GM23248 (cell line): ENCODE data around the gene TCAIM. TPM values are rescaled to one million over a fixed set of nuclear protein-coding genes. Genes with fewer than 3 reads are reported as not detected.

Experiments used
- DNase-seq: peaks from one replicate; pipeline ENCODE4 v3.0.0-alpha.2; 2015
- H2AFZ ChIP-seq: fragments of 200-600 bp; sonication (generic); 2 replicates; pipeline ENCODE4 v1.6.1; 2016; ENCODE audit warnings: antibody characterized with exemption
- H3F3A ChIP-seq: fragments of 200-600 bp; sonication (generic); 2 replicates; pipeline ENCODE4 v1.6.1; 2016; ENCODE audit warnings: mild to moderate bottlenecking, antibody characterized with exemption, mixed run types; ENCODE audit not compliant: insufficient read depth
- H3K27ac ChIP-seq: fragments of 200-600 bp; sonication (generic); 2 replicates; pipeline ENCODE4 v1.5.1; 2016; ENCODE audit warnings: mild to moderate bottlenecking
- H3K27me3 ChIP-seq: fragments of 200-600 bp; sonication (generic); replicated peaks from 2 replicates; pipeline ENCODE4 v1.6.1; 2016; ENCODE audit warnings: mild to moderate bottlenecking; ENCODE audit not compliant: insufficient read depth
- H3K36me3 ChIP-seq: fragments of 200-600 bp; sonication (generic); 2 replicates; pipeline ENCODE4 v1.6.1; 2016; ENCODE audit warnings: low read depth, mild to moderate bottlenecking
- H3K4me1 ChIP-seq: fragments of 200-600 bp; sonication (generic); 2 replicates; pipeline ENCODE4 v1.6.1; 2016; ENCODE audit warnings: mild to moderate bottlenecking; ENCODE audit not compliant: insufficient read depth
- H3K4me2 ChIP-seq: fragments of 200-600 bp; sonication (generic); one replicate; pipeline ENCODE4 v1.6.1; 2016; ENCODE audit warnings: mild to moderate bottlenecking; ENCODE audit not compliant: unreplicated experiment
- H3K4me3 ChIP-seq: fragments of 200-600 bp; sonication (generic); 2 replicates; pipeline ENCODE4 v1.5.1; 2016; ENCODE audit warnings: mild to moderate bottlenecking
- H3K79me2 ChIP-seq: fragments of 200-600 bp; sonication (generic); 2 replicates; pipeline ENCODE4 v1.6.1; 2016; ENCODE audit warnings: mild to moderate bottlenecking; ENCODE audit not compliant: insufficient read depth
- H3K9ac ChIP-seq: fragments of 200-600 bp; sonication (generic); 2 replicates; pipeline ENCODE4 v1.6.1; 2016; ENCODE audit warnings: mild to moderate bottlenecking
- H3K9me2 ChIP-seq: fragments of 200-600 bp; sonication (generic); 2 replicates; pipeline ENCODE4 v1.6.1; 2016; ENCODE audit warnings: mixed run types, mild to moderate bottlenecking, moderate library complexity; ENCODE audit not compliant: insufficient read depth
- H3K9me3 ChIP-seq: fragments of 200-600 bp; sonication (generic); one replicate; pipeline ENCODE4 v1.6.1; 2017; ENCODE audit warnings: low read depth
- H4K20me1 ChIP-seq: fragments of 200-600 bp; sonication (generic); 2 replicates; pipeline ENCODE4 v1.6.0; 2016; ENCODE audit not compliant: insufficient read depth
- EZH2 ChIP-seq: fragments of 200-600 bp; sonication (generic); IDR thresholded peaks from 2 replicates; pipeline ENCODE4 v1.6.1; 2018; ENCODE audit warnings: antibody characterized with exemption, mild to moderate bottlenecking; ENCODE audit not compliant: insufficient read depth, poor library complexity, severe bottlenecking
- EZH2phosphoT487 ChIP-seq: fragments of 200-600 bp; sonication (generic); IDR thresholded peaks from 2 replicates; pipeline ENCODE4 v1.6.1; 2018; ENCODE audit warnings: antibody characterized with exemption, moderate library complexity, mild to moderate bottlenecking, low read depth; ENCODE audit not compliant: insufficient read depth
- WGBS, 2 experiments: methylation state at CpG; one replicate each; pipeline ENCODE4 v1.1.6; 2015 to 2017; ENCODE audit warnings: low lambda C conversion rate in 2 of 2, low coverage in 1 of 2; ENCODE audit errors: missing lambda C conversion rate in 2 of 2; 5-methylcytosine and 5-hydroxymethylcytosine counted together
- in situ Hi-C: fragments of 300-500 bp; cut with MboI; formaldehyde crosslinking; loops from 2 replicates; pipeline ENCODE4 v1.15.0; 2020
- polyA plus RNA-seq: library from polyadenylated mRNA; unstranded; fragments of >200 nt; fragmentation: Nextera tagmentation; extraction: Ambion mirVana; gene quantifications from 2 replicates; pipeline ENCODE4 v1.2.1, GENCODE V29; 2016
- total RNA-seq: library from RNA; depleted of rRNA; stranded (reverse); fragments of >200 nt; shearing (Covaris generic); gene quantifications from 2 replicates; pipeline ENCODE4 v1.2.3, GENCODE V29; 2014

TCAIM gene
- total and polyA plus RNA-seq, 2 experiments from 2014 or later, result 13.9 to 16.3 TPM

DNA sequence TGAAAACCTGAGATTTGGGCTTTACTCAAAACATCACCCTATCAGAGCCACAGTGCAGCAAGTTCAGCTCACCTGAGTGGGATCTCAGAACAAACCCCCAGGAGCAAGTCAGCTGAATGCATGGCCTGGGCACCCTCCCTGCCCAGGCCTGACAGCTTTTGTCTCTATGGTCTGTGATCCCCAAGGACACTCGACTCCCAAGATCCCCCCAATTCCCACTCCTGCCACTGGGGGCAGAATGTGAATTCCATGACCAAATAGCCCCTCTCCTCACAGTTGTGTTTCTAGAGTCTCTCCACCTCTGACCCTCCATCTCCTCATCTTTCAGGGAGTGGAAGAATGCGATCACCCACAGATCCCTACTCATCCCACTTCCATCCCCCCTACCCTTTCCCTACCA, 80.0 kb downstream of the TCAIM start:
- DNase-seq, result no peak
- Histone ChIP-seq H3K4me1 (no peaks in the 10 kb centered on the region), H2AFZ (no peak overlapping the region), H3K27me3 (no peaks in the 10 kb centered on the region), H3K9me2 (no peaks in the 10 kb centered on the region), H3K27ac (no peak overlapping the region), H3K9ac (no peak overlapping the region), H3K79me2 (no peaks in the 10 kb centered on the region), H3K36me3 (no peaks in the 10 kb centered on the region), H3K9me3 (no peaks in the 10 kb centered on the region), H4K20me1 (no peaks in the 10 kb centered on the region), H3F3A (no peaks in the 10 kb centered on the region), H3K4me3 (no peak overlapping the region), H3K4me2 (no peak overlapping the region)
- in situ Hi-C loops, result no loop called here
- TF ChIP-seq EZH2 (no peak), EZH2phosphoT487 (no peak)
- 37 to 46% methylated on average over 2 of the region's 2 CpGs for WGBS, 2 experiments

DNA sequence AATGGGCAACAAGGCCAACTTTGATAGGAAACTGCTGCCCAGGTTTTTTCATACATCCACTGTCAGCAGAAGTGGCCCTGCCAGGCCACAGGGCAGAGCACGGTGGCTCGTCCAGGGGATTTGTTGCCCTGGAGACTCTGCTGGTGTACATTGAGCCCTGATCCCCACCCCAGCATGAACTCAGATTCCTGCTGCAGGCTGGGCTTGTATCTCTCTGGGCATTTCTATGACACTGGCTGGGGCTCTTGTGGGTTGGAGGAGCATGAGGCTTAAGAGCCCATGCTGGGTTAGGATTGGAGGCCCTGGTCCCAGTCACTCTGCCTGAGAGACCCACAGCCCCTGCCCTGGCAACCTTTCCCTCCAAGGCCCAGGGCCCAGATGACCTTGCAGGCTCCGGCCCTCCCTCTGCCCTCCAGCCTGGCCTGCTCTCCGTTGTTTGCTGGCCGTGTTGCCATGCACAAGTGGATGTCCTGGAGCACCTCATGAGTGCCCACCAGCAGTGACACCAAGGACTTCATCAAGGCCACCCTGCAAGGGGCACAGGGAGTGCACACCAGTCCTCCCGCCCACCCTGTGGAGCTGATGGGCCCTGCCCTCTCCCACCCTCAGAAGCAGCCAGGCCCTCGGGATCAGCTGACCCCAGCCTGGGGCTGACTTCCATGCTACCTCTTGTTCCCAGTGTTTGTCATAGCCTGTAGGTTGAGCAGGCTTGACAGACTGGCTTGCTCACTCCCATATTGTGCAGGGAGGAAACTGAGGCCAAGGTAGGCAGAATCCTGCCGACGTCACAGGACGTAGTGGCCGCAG, 80.8 kb downstream of the TCAIM start:
- H3K4me3 ChIP-seq, result no peak overlapping the region
- H3K9me3 ChIP-seq, result no peaks in the 10 kb centered on the region
- H3F3A ChIP-seq, result no peaks in the 10 kb centered on the region
- no peak overlapping the region for H3K9ac ChIP-seq
- H3K9me2 ChIP-seq, result no peaks in the 10 kb centered on the region
- no peaks in the 10 kb centered on the region for H4K20me1 ChIP-seq
- in situ Hi-C loops, result no loop called here
- H3K36me3 ChIP-seq, result no peaks in the 10 kb centered on the region
- H3K27me3 ChIP-seq, result no peaks in the 10 kb centered on the region
- no peak overlapping the region for H3K4me2 ChIP-seq
- H2AFZ ChIP-seq, result no peak overlapping the region
- no peaks in the 10 kb centered on the region for H3K4me1 ChIP-seq
- 43 to 49% methylated on average over 10 to 11 of the region's 11 CpGs for WGBS, 2 experiments
- TF ChIP-seq EZH2 (no peak), EZH2phosphoT487 (no peak)
- no peak overlapping the region for H3K27ac ChIP-seq
- DNase-seq, result no peak
- no peaks in the 10 kb centered on the region for H3K79me2 ChIP-seq

DNA sequence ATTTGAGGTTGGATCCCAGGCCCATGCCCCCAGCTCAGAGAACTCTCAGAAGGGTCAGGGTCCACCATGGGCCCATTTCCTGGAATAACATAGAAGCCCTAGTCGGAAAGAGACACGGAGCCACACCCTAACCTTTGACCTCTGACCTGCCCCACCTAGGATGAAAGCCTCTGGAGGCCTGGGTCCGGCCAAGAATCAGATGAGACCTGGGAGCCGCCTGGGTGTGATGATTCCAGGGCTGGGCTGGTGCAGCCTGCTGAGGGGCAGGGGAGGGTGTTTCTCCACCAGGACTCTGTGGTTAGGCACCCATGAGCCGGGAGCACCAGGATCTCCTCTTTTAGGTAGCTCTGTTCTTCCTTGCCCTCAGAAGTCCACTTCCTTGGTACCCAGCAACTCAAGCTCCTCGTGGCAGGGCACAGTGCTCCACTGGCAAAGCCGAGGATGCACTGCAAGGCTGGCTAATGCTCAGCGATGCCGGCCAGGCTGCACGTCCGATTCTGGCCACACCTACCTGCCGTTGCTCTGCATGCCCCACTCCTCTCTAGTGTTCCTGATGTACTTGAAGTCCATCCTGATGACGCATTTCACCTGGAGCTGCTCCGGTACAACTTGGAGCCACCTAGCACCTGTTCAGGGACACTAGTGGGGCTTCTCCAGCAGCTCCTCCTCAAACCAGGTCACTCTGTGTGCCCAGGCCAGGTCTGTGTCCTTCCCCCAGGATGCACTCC, 81.5 kb downstream of the TCAIM start:
- no peak for DNase-seq
- no peak for TF ChIP-seq EZH2
- TF ChIP-seq EZH2phosphoT487, result no peak
- Histone ChIP-seq H3K27ac (no peak overlapping the region), H3K36me3 (no peaks in the 10 kb centered on the region), H2AFZ (no peak overlapping the region), H3K4me1 (no peaks in the 10 kb centered on the region), H3K79me2 (no peaks in the 10 kb centered on the region), H4K20me1 (no peaks in the 10 kb centered on the region), H3K9ac (no peak overlapping the region), H3K4me3 (no peak overlapping the region), H3K9me3 (no peaks in the 10 kb centered on the region), H3K27me3 (0 out of 2 replicates have a peak, but pooled peaks cover under 1% of the 10 kb centered on the region), H3K4me2 (no peak overlapping the region), H3F3A (no peaks in the 10 kb centered on the region), H3K9me2 (no peaks in the 10 kb centered on the region)
- 65% methylated on average over 14 of the region's 14 CpGs for WGBS, 2 experiments
- in situ Hi-C loops, result no loop called here

DNA sequence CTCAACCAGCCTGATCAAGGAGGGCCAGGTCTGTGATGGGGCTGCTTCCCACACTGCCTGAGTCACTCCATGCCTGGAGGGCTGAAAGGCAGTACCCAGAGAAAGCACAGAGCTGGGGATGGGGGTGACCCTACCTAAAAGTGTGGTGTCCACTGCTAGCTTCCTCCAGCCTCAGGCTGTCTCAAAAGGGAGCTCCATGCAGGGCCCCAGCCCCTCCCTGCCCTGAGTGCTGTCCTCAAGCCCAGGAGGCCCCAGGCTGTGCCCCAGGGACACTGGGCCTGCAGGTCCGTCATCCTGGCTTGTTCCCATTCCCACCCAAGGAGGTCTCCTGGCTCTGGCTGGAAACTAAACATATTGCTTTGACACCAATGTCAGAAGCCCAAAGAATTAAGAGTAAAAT, 82.1 kb downstream of the TCAIM start:
- no peak overlapping the region for H2AFZ ChIP-seq
- in situ Hi-C loops, result no loop called here
- 33 to 88% methylated on average over 1 of the region's 1 CpG for WGBS, 2 experiments
- H3K4me1 ChIP-seq, result no peaks in the 10 kb centered on the region
- H3K4me3 ChIP-seq, result no peak overlapping the region
- no peak for TF ChIP-seq EZH2phosphoT487
- no peak for TF ChIP-seq EZH2
- H4K20me1 ChIP-seq, result no peaks in the 10 kb centered on the region
- no peaks in the 10 kb centered on the region for H3K9me3 ChIP-seq
- no peak overlapping the region for H3K4me2 ChIP-seq
- no peak overlapping the region for H3K9ac ChIP-seq
- H3K36me3 ChIP-seq, result no peaks in the 10 kb centered on the region
- no peaks in the 10 kb centered on the region for H3K9me2 ChIP-seq
- H3K27me3 ChIP-seq, result 0 out of 2 replicates have a peak, but pooled peaks cover 3% of the 10 kb centered on the region
- no peak for DNase-seq
- H3K79me2 ChIP-seq, result no peaks in the 10 kb centered on the region
- H3K27ac ChIP-seq, result no peak overlapping the region
- H3F3A ChIP-seq, result no peaks in the 10 kb centered on the region
